HUES64 (cell line): ENCODE measurements around the gene TEX44.
A peak's percentile ranks its signal among the peaks of the same experiment; 100 is the strongest.

Experiments
- H3K27ac ChIP-seq: 2 replicates; pipeline ENCODE4 v1.7.0; 2013; ENCODE audit warnings: low read depth, low read length, inconsistent platforms
- H3K27me3 ChIP-seq: 2 replicates; pipeline ENCODE4 v1.6.1; 2013; ENCODE audit warnings: mild to moderate bottlenecking, low read length; ENCODE audit not compliant: insufficient read depth
- H3K36me3 ChIP-seq: 2 replicates; pipeline ENCODE4 v1.6.1; 2013; ENCODE audit warnings: mild to moderate bottlenecking, low read length; ENCODE audit not compliant: insufficient read depth
- H3K4me1 ChIP-seq: 2 replicates; pipeline ENCODE4 v1.6.1; 2013; ENCODE audit warnings: mild to moderate bottlenecking, low read length, moderate library complexity; ENCODE audit not compliant: insufficient read depth
- H3K4me3 ChIP-seq: 2 replicates; pipeline ENCODE4 v1.5.1; 2013; ENCODE audit warnings: mild to moderate bottlenecking, low read length, moderate library complexity
- H3K9ac ChIP-seq: 2 replicates; pipeline ENCODE4 v1.6.1; 2013; ENCODE audit warnings: mild to moderate bottlenecking, low read depth, low read length
- H3K9me3 ChIP-seq: 2 replicates; pipeline ENCODE4 v1.6.1; 2013; ENCODE audit warnings: low read depth, low read length; ENCODE audit not compliant: insufficient read depth
- WGBS: fragments of 150-250, 120-280 bp; methylation state at CpG from one replicate; pipeline ENCODE4 v1.1.7; 2013; ENCODE audit warnings: missing lambda C conversion rate; 5-methylcytosine and 5-hydroxymethylcytosine counted together

The TEX44 gene

DNA sequence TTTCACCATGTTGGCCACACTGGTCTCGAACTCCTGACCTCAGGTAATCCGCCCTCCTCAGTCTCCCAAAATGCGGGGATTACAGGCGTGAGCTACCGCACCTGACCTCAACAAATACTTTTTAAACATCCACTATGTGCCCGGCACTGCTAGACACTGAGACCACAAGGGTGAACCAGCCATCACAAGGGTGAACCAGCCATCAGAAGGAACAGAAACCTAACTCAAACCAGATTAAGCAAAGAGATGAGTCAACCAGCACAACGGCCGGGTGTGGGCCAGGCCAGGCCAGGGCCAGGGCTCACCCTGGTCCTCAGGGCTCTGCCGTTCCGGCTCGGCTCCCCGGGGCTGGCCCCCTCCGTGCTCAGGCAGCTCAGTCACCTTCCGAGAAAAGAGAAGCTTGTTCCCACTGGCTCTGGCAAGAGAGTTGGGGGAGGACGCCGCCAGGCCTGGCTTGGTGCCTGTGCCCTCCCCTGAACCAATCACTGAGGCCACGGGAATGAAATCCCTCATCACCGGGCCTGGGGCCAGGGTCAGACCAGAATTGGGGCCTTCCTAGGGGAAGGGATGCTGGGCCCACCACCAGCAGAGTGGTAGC is 4.4 kb downstream of the TEX44 start:
- H3K27ac ChIP-seq: no peak overlapping the region
- H3K4me1 ChIP-seq: peaks cover 9% of the 10 kb centered on the region
- H3K36me3 ChIP-seq: no peaks in the 10 kb centered on the region
- H3K9ac ChIP-seq: no peak overlapping the region
- 93% methylated on average over 18 of the region's 18 CpGs for WGBS
- H3K4me3 ChIP-seq: no peak overlapping the region
- no peaks in the 10 kb centered on the region for H3K27me3 ChIP-seq
- H3K9me3 ChIP-seq: no peaks in the 10 kb centered on the region

DNA sequence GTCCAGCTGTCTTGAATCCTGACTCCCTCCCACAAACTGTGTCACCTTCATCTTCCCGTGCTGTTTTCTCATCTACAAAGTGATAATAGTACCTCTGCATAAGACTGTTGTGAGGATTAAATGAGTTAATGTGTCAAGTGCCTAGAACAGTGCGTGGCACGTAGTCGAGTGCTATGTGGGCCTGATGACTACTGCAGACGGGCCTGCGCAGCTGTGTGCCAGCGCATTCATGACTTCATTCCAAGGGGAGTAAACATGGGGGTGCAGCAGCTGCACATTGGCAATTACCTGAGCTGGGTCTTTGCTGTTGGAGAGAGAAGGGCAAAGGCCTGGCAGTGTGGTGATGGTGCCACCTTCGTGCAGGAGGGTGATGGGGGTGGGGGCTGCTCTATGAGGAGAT is 5.0 kb downstream of the TEX44 start:
- Histone ChIP-seq H3K4me3 (no peak overlapping the region), H3K9me3 (no peaks in the 10 kb centered on the region), H3K9ac (no peak overlapping the region), H3K4me1 (peaks cover 9% of the 10 kb centered on the region), H3K27me3 (no peaks in the 10 kb centered on the region), H3K36me3 (no peaks in the 10 kb centered on the region), H3K27ac (no peak overlapping the region)
- 88% methylated on average over 7 of the region's 8 CpGs for WGBS

DNA sequence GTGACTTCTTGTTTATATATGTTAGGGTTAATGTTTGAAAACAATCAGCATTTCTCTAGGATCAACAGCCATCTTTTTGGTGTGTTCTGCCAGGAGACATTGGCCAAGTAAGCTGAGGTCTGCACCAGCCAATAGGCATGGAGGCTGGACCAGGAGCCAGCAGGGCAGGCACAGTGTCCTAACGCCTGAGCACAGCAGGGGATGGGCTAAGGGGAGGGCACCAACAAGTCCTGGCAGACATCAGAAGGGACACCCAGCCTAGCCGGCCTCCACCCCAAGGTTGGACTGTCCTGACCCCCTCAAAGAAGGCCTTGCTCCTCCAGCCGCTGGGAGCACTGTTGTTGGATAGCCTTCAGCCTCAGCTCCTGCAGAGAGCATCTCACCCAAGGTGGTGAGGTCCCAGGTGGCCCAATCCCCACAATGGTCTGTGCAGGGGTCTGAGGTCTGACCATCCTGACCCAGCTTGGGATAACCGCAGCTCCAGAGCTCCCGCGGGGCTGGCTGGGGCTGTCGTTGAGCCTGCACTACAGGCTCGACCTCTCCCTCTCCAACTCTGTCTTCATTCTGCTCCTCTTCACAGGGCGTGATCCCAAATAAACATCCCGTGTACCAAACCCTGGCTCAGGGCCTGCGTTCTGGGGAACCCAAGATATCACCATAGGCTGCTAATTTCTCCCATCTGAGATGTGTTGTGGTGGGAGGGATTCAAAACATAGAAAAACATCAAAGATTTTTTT is 8.1 kb downstream of the TEX44 start:
- no peak overlapping the region for H3K4me3 ChIP-seq
- peak overlapping the region; percentile 60 for H3K27ac ChIP-seq
- H3K4me1 ChIP-seq: peaks cover 21% of the 10 kb centered on the region
- H3K9ac ChIP-seq: no peak overlapping the region
- H3K36me3 ChIP-seq: no peaks in the 10 kb centered on the region
- no peaks in the 10 kb centered on the region for H3K27me3 ChIP-seq
- 76% methylated on average over 11 of the region's 11 CpGs for WGBS
- no peaks in the 10 kb centered on the region for H3K9me3 ChIP-seq

DNA sequence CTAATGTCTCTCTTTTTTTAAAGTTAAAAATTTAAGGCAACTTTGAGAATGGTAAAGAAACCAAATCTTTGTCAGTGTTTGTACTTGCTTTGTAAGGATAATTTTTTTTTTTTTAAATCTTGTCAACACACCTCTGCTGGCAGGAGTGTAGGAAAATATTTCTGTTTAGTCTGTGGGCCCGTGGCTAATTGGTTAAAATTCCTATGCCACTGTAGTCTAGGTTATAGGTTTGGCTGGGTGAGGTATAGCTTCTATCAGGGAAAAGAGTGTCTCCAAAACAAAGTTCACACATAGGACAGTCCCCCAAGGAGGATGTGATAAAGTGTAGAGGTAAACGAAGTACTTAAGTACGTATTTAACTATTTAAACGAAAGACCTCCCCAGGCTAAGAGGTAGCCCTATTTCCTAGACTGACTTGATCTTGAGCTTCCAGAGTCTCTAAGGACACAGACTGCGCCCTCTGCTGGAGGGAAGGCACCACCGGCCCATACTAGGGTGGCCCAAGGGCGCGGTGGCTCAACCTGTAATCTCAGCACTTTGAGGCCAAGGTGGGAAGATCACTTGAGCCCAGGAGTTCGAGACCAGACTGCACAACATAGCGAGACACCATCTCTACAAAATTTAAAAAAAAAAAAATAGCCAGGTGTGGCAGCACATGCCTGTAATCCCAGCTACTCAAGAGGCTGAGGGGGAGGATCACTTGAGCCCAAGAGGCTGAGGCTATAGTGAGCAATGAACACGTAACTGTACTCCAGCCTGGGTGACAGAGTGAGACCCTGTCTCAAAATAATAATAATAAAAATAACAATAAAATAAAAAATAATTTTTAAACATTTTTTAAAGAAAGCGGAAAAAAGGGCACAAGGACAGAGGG is 8.9 kb downstream of the TEX44 start:
- Histone ChIP-seq H3K9me3 (no peaks in the 10 kb centered on the region), H3K4me3 (no peak overlapping the region), H3K27me3 (no peaks in the 10 kb centered on the region), H3K27ac (peak overlapping the region; percentile 60; the same call in 1 of the 2 replicates), H3K36me3 (no peaks in the 10 kb centered on the region), H3K4me1 (peaks cover 23% of the 10 kb centered on the region), H3K9ac (no peak overlapping the region)
- WGBS: 28% methylated on average over 11 of the region's 12 CpGs

DNA sequence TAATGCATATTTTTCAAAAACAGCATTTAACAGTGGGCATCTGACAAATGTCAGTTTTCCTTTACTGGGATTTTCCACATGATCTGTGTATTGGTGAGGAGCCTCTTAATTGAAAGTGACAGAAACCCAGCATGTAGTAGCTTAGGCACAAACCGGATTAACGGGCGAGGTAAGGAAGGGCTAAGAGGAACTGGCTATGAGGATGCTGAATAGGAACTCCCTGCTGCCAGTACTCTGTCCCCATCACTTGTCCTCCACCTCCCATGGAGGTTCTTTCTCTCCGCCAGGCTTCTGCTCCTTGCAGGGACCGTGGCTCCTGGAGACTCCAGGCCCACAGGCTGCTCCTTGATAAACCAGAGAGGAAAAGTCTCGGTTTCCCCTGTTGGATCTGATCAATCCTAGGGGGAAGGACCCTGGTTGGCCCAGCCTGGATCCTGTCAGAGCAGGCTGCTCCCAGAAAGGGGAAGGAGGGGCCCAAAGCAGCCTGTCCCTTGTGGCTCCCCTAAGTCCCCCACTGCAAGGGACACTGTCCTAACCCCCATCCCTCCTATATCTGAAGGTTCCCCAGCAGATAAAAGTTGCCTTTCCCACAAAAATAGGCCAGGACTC is 10.3 kb downstream of the TEX44 start:
- H3K36me3 ChIP-seq: no peaks in the 10 kb centered on the region
- no peaks in the 10 kb centered on the region for H3K27me3 ChIP-seq
- no peak overlapping the region for H3K4me3 ChIP-seq
- H3K4me1 ChIP-seq: peaks cover 23% of the 10 kb centered on the region
- no peak overlapping the region for H3K9ac ChIP-seq
- 80% methylated on average over 6 of the region's 6 CpGs for WGBS
- H3K27ac ChIP-seq: no peak overlapping the region
- no peaks in the 10 kb centered on the region for H3K9me3 ChIP-seq

DNA sequence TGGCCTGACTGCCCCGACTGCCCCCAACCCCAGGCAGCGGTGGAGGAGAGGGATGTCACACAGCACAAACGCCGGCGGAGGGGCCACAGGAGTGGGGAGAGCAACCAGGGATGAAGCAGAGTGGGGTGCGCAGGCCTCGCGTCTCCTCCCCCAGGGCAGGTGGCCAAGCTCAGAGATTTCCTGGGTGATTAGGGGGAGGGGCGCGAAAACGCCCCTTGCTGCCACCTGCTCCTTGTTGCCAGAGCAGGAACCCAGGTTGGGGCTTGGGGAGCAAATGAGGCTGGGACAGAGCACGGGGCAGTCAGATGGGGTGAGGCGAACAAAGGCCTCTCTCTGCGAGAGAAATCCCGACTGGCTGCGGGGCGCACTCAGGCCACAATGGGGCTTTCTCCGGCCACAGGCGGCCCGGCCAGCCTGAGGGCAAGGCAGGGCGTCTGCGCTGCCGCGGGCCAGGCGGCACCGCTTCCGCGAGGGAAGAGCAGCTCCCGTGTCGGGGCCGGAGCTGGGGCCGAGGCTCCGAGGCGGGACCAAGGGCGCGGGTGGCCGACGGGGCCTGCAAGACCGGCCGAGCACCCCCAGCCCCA is 11.5 kb downstream of the TEX44 start:
- no peaks in the 10 kb centered on the region for H3K36me3 ChIP-seq
- peak overlapping the region; percentile 47 for H3K4me3 ChIP-seq
- H3K9ac ChIP-seq: peak overlapping the region; percentile 83
- peaks cover 23% of the 10 kb centered on the region for H3K4me1 ChIP-seq
- peak overlapping the region; percentile 95 for H3K27ac ChIP-seq
- 18% methylated on average over 40 of the region's 40 CpGs for WGBS
- H3K27me3 ChIP-seq: no peaks in the 10 kb centered on the region
- no peaks in the 10 kb centered on the region for H3K9me3 ChIP-seq

DNA sequence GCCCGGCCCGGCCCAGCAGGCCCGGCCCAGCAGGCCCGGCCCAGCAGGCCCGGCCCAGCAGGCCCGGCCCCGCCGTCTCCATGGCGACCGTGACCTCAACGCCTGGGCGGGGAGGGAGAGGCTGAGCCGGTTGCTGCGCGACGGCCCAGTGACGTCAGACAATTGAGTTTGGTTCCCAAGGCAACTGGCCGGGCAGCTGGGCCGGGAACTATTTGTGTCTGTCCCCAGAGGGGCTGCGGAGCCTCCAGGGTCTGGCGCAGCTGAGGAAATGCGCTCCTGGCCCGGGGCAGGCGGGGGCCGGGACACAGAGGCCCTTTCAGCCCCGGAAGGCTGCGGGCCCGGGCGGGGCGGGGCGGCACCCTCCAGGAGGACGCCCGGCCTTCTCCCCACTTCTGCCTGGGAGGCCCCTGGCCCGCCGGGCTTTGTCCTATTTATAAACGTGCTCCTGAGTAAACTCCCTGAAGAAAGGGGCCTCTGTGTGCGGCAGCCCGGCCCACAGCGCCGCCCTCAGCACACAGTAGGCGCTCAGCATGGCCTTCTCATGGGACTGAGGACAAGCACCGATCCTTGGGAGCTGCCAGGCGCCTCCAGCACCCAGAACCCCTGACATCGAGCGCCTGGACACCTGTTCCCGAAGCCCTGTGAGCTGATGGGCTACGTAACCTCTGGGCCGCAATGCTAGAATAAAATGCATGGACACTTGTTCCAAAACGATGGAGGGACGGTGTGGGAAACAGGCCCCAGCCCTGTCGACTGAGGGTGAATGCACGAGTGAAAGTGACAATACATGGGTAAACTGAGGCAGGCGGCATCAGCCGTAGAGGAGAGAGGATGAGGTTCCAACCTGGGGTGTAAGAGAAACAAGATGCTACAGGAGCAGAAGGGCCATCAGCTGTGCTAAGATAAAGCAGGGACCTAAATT is 12.3 kb downstream of the TEX44 start:
- Histone ChIP-seq H3K27me3 (no peaks in the 10 kb centered on the region), H3K4me1 (peaks cover 23% of the 10 kb centered on the region), H3K4me3 (peak overlapping the region; percentile 47), H3K36me3 (no peaks in the 10 kb centered on the region), H3K9ac (peak overlapping the region; percentile 83), H3K27ac (peak overlapping the region; percentile 95), H3K9me3 (no peaks in the 10 kb centered on the region)
- 20% methylated on average over 54 of the region's 54 CpGs for WGBS

DNA sequence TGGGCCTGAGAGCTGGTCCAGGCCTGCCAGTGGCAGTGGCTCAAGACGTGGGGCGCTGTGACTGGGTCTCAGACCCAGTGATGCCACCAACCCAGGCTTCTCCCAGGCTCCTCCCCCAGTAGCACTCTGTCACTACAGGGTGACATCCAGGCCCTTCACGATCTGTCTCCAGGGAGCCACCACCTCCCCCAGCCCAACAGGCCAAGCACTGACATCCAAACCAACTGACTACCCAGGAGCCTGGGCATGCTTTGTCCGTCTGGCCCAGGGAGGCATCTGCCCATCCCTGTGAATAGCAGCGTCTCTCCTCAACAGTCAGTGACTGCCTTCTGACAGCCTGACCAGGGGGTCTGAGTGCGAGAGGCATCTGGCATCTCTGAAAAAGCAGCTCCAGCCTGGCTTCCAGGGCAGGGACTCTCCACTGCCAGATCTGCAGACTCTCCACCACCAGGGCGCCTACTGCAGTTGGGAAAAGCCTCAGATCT is 13.0 kb downstream of the TEX44 start:
- Histone ChIP-seq H3K27me3 (no peaks in the 10 kb centered on the region), H3K27ac (no peak overlapping the region; the same call in 1 of the 2 replicates), H3K9ac (peak overlapping the region; percentile 83; the same call in 1 of the 2 replicates), H3K36me3 (no peaks in the 10 kb centered on the region), H3K4me1 (peaks cover 22% of the 10 kb centered on the region), H3K9me3 (no peaks in the 10 kb centered on the region), H3K4me3 (0 out of 2 replicates have a peak overlapping the region, but pooled peaks have one; percentile 47)
- 89% methylated on average over 7 of the region's 7 CpGs for WGBS

DNA sequence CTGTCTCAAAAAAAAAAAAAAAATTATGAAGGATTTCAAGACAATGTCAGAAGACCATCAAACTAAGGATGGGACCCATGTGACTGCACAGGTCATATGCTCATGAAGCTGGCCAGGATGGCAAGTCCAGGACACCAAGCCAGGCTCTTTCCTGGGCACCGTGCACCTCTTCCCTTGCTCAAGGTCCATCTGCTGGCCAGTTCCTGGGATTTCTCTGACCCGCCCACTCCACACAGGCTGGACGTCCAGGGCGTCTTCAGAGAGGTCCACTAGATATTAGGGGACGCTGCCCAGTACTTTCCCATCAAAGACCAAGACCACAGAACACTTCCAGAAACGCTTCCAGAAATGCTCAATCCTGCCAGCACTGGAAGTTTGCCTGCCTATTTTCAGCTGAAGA is 14.3 kb downstream of the TEX44 start:
- no peak overlapping the region for H3K9ac ChIP-seq
- H3K4me3 ChIP-seq: no peak overlapping the region
- no peaks in the 10 kb centered on the region for H3K27me3 ChIP-seq
- no peaks in the 10 kb centered on the region for H3K9me3 ChIP-seq
- H3K27ac ChIP-seq: no peak overlapping the region
- H3K36me3 ChIP-seq: no peaks in the 10 kb centered on the region
- H3K4me1 ChIP-seq: peaks cover 17% of the 10 kb centered on the region; the same call in 1 of the 2 replicates
- WGBS: 88% methylated on average over 6 of the region's 6 CpGs
